Muscle layer of colon (tissue), 2 donors: ENCODE results near the gene PSMB11.

Experiments
- H3K27ac ChIP-seq: one replicate; pipeline ENCODE4 v1.7.0; 2013; ENCODE audit warnings: low read depth, mild to moderate bottlenecking, low read length, moderate library complexity
- H3K27me3 ChIP-seq, 2 donors: one replicate each; pipeline ENCODE4 v1.7.0; 2013; ENCODE audit warnings: low read length in 2 of 2, mild to moderate bottlenecking in 2 of 2; ENCODE audit not compliant: insufficient read depth in 2 of 2, control insufficient read depth in 1 of 2
- H3K36me3 ChIP-seq: one replicate; pipeline ENCODE4 v1.7.0; 2013; ENCODE audit warnings: mild to moderate bottlenecking, low read length; ENCODE audit not compliant: insufficient read depth
- H3K4me1 ChIP-seq: one replicate; pipeline ENCODE4 v1.7.0; 2013; ENCODE audit warnings: mild to moderate bottlenecking, low read length; ENCODE audit not compliant: insufficient read depth
- H3K4me3 ChIP-seq, 2 donors: one replicate each; pipeline ENCODE4 v1.7.0; 2013; ENCODE audit warnings: low read length in 2 of 2, low read depth in 1 of 2, mild to moderate bottlenecking in 1 of 2, moderate library complexity in 1 of 2
- H3K9ac ChIP-seq: one replicate; pipeline ENCODE4 v1.7.0; 2013; ENCODE audit warnings: low read length
- H3K9me3 ChIP-seq: one replicate; pipeline ENCODE4 v1.7.0; 2013; ENCODE audit warnings: mild to moderate bottlenecking, low read length
- donor health status: abdominal sarcoma.
- donor health status: Adenocarcinoma of cecum.

The PSMB11 gene

GRCh38 chr14:23056956-23057756, 15.1 kb downstream of the PSMB11 start, which contains the start of gene CDH24:
Gene CDH24 (minus strand): TSS chr14:23057520. CDS start chr14:23055733, 1,787 bp downstream.
- H3K27ac ChIP-seq = peak within 1 kb of the TSS; percentile 86
- peak within 1 kb of the TSS; percentile 13 for H3K9ac ChIP-seq
- peak within 1 kb of the TSS; percentile 54 to 61 for H3K4me3 ChIP-seq
- no peaks in the 10 kb centered on the region for H3K9me3 ChIP-seq
- no peaks in the 10 kb centered on the region for H3K27me3 ChIP-seq
- peaks cover 27% of the 10 kb centered on the region for H3K36me3 ChIP-seq
- peaks cover 21% of the 10 kb centered on the region for H3K4me1 ChIP-seq

- H3K27ac ChIP-seq = peak overlapping the region; percentile 86
- H3K4me1 ChIP-seq = peaks cover 25% of the 10 kb centered on the region
- H3K36me3 ChIP-seq = peaks cover 36% of the 10 kb centered on the region
- peak overlapping the region; percentile 54 to 61 for H3K4me3 ChIP-seq
- H3K9ac ChIP-seq = no peak overlapping the region
- H3K9me3 ChIP-seq = no peaks in the 10 kb centered on the region
- H3K27me3 ChIP-seq = no peaks in the 10 kb centered on the region
Measured at GRCh38 chr14:23057757-23058653, 16.0 kb downstream of the PSMB11 start.

DNA sequence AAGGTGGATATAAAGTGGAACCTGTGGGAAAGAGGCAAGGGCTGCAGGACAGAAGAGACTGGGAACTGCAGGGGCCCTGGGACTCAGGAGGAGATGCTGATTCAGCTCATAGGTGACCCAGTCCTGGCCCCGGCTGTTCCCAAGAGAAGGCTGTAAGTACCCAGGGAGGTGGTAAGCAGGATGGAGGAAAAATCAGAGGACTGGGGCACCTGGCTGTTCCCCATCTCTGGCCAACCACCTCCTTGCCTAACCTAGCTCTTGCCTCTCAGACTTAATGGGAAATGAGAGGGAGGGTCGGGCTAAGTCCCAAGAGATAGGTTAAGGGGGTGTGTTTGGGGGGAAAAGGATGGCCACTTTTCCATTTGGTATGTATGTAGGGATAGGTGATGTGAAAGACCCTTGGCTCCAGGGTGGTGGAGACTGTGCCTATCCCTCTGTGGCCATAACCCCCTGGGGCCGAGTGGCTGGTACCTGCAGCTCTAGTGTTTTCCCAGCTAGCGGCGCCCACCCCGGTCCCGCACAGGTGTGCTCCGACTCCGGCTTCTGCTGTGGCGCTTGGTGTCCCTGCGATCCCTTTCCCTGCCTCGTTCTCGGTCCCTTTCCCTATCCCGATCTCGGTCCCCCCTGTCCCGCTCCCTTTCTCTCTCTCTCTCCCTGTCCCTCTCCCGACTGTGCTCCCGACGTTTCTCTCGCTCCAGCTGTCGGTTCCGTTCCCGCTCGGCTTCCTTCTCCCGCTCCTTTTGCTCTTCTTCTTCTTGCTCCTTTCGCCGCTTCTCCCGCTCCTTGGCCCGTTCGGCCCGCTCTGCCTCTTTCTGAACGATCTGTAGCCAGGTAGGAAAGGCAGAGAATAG, 16.9 kb downstream of the PSMB11 start:
- no peak overlapping the region for H3K27ac ChIP-seq
- H3K9me3 ChIP-seq = no peaks in the 10 kb centered on the region
- H3K4me3 ChIP-seq = no peak overlapping the region
- H3K9ac ChIP-seq = no peak overlapping the region
- peaks cover 25% of the 10 kb centered on the region for H3K4me1 ChIP-seq
- H3K27me3 ChIP-seq = no peaks in the 10 kb centered on the region
- H3K36me3 ChIP-seq = peaks cover 45% of the 10 kb centered on the region

- Histone ChIP-seq H3K27ac (no peak overlapping the region), H3K4me1 (peaks cover 20% of the 10 kb centered on the region), H3K27me3 (no peaks in the 10 kb centered on the region), H3K9ac (no peak overlapping the region), H3K9me3 (no peaks in the 10 kb centered on the region), H3K4me3 (no peak overlapping the region), H3K36me3 (peaks cover 60% of the 10 kb centered on the region)
Measured at GRCh38 chr14:23060536-23061260, 18.7 kb downstream of the PSMB11 start.

GRCh38 chr14:23062002-23062401, 20.0 kb downstream of the PSMB11 start:
- no peak overlapping the region for H3K9ac ChIP-seq
- H3K9me3 ChIP-seq = no peaks in the 10 kb centered on the region
- H3K4me1 ChIP-seq = peaks cover 7% of the 10 kb centered on the region
- H3K4me3 ChIP-seq = no peak overlapping the region
- no peak overlapping the region for H3K27ac ChIP-seq
- H3K36me3 ChIP-seq = peaks cover 71% of the 10 kb centered on the region
- no peaks in the 10 kb centered on the region for H3K27me3 ChIP-seq

DNA sequence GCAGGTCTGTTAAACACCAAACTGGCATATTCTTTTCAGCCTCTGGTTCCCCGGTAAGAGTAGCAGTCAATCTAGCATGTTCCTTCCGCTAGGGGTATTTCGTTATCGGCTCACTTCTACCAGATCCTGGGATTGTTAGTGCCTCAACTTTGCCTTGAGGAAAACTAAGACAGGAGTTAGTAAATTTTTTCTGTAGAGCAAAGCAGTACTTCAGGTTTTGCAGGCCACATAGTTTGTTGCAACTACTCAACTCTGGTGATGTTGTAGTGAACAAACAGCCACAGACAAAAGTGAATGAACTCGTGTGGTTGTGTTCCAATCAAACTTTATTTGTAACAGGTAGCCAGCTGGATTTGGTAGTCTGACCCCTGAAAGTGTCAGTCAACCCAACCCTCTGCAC, 21.6 kb downstream of the PSMB11 start:
- H3K27me3 ChIP-seq = no peaks in the 10 kb centered on the region

DNA sequence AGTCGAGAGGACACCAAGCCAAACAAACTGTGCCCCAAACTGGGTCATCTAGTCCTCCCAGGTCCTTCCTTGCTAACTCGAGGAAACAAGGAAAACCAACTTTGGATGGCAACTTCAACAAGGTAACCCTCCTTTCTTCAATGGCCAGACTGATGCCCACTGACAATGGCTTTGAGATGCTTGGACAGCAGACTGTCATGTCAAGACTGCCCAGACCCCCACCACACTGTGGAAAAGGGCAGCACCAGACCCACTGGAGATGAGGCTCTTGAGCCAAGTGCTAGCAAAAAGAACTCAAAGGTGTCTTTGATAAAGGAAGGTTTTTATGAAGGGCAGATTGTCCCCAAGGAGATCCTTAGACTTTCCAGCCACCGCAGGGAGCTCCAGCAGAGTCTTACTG, 24.4 kb downstream of the PSMB11 start:
- H3K36me3 ChIP-seq = peaks cover 62% of the 10 kb centered on the region
- no peaks in the 10 kb centered on the region for H3K9me3 ChIP-seq
- H3K27me3 ChIP-seq = no peaks in the 10 kb centered on the region
- H3K9ac ChIP-seq = no peak overlapping the region
- H3K27ac ChIP-seq = no peak overlapping the region
- peaks cover 16% of the 10 kb centered on the region for H3K4me1 ChIP-seq
- H3K4me3 ChIP-seq = no peak overlapping the region

More for the DNA sequence above, 21.6 kb downstream of the PSMB11 start:
- peaks cover 81% of the 10 kb centered on the region for H3K36me3 ChIP-seq
- peaks cover 7% of the 10 kb centered on the region for H3K4me1 ChIP-seq
- H3K9ac ChIP-seq = no peak overlapping the region
- no peaks in the 10 kb centered on the region for H3K9me3 ChIP-seq
- no peak overlapping the region for H3K27ac ChIP-seq
- H3K4me3 ChIP-seq = no peak overlapping the region

DNA sequence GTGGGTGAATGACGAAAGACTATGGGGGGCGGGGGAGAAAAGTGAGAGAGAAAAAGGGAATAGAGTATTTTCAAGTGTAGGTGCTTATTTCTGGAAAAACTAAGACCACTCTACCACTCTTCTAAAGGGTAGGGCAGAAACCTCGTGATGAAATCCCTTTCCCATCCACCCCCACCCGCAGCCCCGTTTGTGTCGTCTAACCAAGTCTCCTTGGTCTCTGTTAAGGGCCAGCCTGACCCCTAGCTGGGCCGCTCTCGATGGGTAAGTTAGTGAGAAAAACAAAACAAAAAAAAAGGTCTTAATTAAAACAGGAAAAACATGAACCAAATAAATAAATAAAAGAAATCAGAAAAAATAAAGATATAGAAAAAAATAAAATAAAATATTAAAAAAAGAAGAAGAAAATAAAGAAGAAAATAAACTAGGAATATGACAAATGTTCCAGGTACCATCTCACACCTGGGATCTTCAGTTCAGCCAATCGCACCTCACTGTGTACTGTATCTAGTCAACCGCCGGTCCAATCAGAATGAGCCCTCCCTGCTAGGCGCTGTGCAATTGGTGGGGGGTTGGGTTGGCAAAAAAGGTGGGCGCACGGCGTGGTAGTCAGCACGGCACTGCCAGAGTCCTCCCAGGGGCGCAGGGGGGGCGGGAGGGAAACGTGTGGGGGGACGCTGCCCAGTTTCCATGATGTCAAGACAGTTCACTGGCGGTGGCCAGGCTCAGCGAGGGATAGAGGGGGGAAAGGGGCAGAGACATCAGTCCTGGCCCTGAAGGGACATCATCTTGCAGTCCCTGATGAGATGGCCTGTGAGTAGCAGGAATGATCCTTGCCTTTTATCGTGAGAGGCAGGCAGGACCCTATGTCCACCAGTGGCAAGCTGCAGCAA, 25.1 kb downstream of the PSMB11 start:
- H3K9me3 ChIP-seq = no peaks in the 10 kb centered on the region

DNA sequence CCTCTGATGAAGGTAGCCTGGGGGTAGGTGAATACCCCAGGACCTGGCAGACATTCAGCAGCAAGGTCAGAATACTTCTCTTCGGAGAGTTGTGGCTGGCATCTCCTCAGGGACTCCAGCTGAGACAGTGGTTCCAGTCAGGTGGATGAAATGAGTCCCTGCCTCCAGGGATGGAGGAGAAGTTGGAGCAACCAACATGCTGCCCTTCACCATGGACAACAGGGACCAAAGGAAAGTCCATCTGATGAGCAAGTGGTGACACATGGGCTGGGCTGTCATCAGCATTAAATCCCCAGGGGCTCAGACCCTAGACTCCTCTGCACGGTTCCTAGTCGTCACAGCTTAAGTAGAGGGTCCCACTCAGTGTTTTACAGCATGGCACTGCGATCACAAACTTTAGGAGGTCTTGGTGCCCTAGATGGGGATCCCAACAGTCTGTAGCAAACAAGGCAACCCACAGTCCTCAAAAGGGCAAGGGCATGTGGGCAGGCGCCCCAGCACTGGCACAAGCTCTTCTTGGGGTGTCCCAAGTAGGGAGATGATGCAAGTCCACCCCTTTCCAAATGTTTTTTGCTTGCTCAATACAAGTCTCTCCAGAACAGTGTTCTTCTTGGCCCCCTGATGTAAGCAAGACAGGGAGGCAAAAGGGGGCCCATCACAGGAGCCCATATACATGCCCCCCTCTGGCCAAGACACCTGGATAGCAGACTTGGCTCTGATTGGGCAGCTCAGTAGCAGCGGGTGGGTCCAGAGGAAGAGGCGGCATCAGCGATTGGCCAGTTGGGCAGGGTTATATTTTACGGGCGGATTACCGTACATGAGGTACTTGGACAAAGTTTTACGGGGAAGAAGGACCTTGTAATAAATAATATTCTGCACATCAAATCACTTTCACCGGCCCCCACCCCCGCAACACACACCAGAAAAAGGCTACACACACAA, 26.1 kb downstream of the PSMB11 start:
- Histone ChIP-seq H3K4me3 (no peak overlapping the region), H3K27ac (no peak overlapping the region)

More for the DNA sequence above, 25.1 kb downstream of the PSMB11 start:
- H3K9ac ChIP-seq = no peak overlapping the region
- no peaks in the 10 kb centered on the region for H3K27me3 ChIP-seq
- peaks cover 59% of the 10 kb centered on the region for H3K36me3 ChIP-seq
- no peak overlapping the region for H3K27ac ChIP-seq
- H3K4me3 ChIP-seq = no peak overlapping the region
- H3K4me1 ChIP-seq = peaks cover 19% of the 10 kb centered on the region

More for the DNA sequence above, 26.1 kb downstream of the PSMB11 start:
- Histone ChIP-seq H3K36me3 (peaks cover 57% of the 10 kb centered on the region), H3K9me3 (no peaks in the 10 kb centered on the region), H3K9ac (no peak overlapping the region), H3K4me1 (peaks cover 18% of the 10 kb centered on the region), H3K27me3 (no peaks in the 10 kb centered on the region)
